Prostate gland (tissue), 2 donors: ENCODE results near the gene SLC15A2.

Experiments used
- POLR2A ChIP-seq: fragments of 450-650 bp; IDR thresholded peaks from one replicate; pipeline ENCODE4 v1.6.1; 2016; ENCODE audit warnings: antibody characterized with exemption, mild to moderate bottlenecking
- POLR2AphosphoS5 ChIP-seq: sonication (generic); formaldehyde crosslinking; IDR thresholded peaks from one replicate; pipeline ENCODE4 v1.6.1; 2017; ENCODE audit warnings: antibody characterized with exemption
- TF ChIP-seq, protein P1 (sequence below), 4 experiments: fragments of 200-600 bp in 2 of 4; fragments of 450-650 bp in 2 of 4; sonication (generic) in 2 of 4; IDR thresholded peaks; 1 replicate in 3 of 4; 2 replicates in 1 of 4; pipeline ENCODE4 v1.5.1; 2016 to 2019; ENCODE audit warnings: antibody characterized with exemption in 4 of 4, mild to moderate bottlenecking in 2 of 4, moderate library complexity in 2 of 4

DNA sequence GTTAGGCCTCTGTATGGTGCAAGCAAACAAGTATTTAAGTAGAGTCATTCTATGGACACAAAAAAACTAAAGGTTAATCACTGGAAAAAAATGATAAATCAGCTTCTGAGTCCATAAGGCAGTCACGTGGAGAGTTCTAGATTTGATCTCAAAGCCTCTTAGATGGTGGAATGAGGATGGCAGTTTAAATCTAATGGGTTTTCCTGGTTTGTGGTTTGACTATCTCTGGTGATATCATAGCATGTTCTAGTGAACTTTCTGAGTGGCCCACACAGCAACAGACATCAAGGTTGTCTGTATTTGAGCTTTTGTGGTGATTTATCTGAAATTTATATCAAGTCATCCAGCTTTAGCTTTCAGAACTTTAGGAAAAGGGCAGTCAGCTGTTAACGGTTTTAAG lies 75.4 kb downstream of the SLC15A2 start:
- TF ChIP-seq, protein P1, sequence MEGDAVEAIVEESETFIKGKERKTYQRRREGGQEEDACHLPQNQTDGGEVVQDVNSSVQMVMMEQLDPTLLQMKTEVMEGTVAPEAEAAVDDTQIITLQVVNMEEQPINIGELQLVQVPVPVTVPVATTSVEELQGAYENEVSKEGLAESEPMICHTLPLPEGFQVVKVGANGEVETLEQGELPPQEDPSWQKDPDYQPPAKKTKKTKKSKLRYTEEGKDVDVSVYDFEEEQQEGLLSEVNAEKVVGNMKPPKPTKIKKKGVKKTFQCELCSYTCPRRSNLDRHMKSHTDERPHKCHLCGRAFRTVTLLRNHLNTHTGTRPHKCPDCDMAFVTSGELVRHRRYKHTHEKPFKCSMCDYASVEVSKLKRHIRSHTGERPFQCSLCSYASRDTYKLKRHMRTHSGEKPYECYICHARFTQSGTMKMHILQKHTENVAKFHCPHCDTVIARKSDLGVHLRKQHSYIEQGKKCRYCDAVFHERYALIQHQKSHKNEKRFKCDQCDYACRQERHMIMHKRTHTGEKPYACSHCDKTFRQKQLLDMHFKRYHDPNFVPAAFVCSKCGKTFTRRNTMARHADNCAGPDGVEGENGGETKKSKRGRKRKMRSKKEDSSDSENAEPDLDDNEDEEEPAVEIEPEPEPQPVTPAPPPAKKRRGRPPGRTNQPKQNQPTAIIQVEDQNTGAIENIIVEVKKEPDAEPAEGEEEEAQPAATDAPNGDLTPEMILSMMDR (IDR thresholded peaks at IDR 0.05) = no peak
- no peak for TF ChIP-seq POLR2AphosphoS5
- no peak for TF ChIP-seq POLR2A
